OCI-LY7 (cell line): ENCODE data around the gene ASCC1. TPM values are rescaled to one million over a fixed set of nuclear protein-coding genes. Genes with fewer than 3 reads are reported as not detected.

Experiments
- BruUV-seq: library from RNA; stranded (reverse); fragments of 400-500 nt; replicated peaks from 2 replicates; lab custom pipeline; 2021; lab: Mats Ljungman, UMichigan
- CTCF ChIA-PET: fragments of 300-600 bp; sonication (Branson Sonifier 250); formaldehyde crosslinking; loops from one replicate; lab custom pipeline; 2022; ENCODE audit warnings: antibody characterized with exemption; ENCODE audit not compliant: unreplicated experiment; lab: Charles Lee
- POLR2A ChIA-PET: fragments of 300-600 bp; sonication (Branson Sonifier 250); formaldehyde crosslinking; loops from one replicate; lab custom pipeline; 2022; ENCODE audit warnings: antibody characterized with exemption; lab: Charles Lee
- DNase-seq: peaks from one replicate; pipeline ENCODE4 v3.0.0-alpha.2; 2015; ENCODE audit warnings: low spot score
- H2AFZ ChIP-seq: fragments of 200-600 bp; sonication (generic), shearing (Covaris generic); 2 replicates; pipeline ENCODE4 v1.6.1; 2014; ENCODE audit warnings: mild to moderate bottlenecking, antibody characterized with exemption, low read length, moderate library complexity
- H3K27ac ChIP-seq: fragments of 200-600 bp; sonication (generic); 2 replicates; pipeline ENCODE4 v1.5.1; 2014; ENCODE audit warnings: mixed run types, low read depth, mild to moderate bottlenecking, moderate library complexity, low read length, inconsistent platforms; ENCODE audit not compliant: poor library complexity, severe bottlenecking
- H3K36me3 ChIP-seq: fragments of 200-600 bp; sonication (generic); 2 replicates; pipeline ENCODE4 v1.6.1; 2014; ENCODE audit warnings: mild to moderate bottlenecking, antibody characterized with exemption, low read length, moderate library complexity, mixed read lengths; ENCODE audit not compliant: insufficient read depth
- H3K4me1 ChIP-seq: fragments of 200-600 bp; sonication (generic); 2 replicates; pipeline ENCODE4 v1.5.1; 2014; ENCODE audit warnings: mild to moderate bottlenecking, low read length; ENCODE audit not compliant: insufficient read depth, poor library complexity, severe bottlenecking
- H3K4me2 ChIP-seq: fragments of 200-600 bp; sonication (generic); 2 replicates; pipeline ENCODE4 v1.6.1; 2014; ENCODE audit warnings: mild to moderate bottlenecking, low read length
- H3K4me3 ChIP-seq: fragments of 200-600 bp; sonication (generic); 2 replicates; pipeline ENCODE4 v1.5.1; 2014; ENCODE audit warnings: mild to moderate bottlenecking, low read depth, low read length; ENCODE audit not compliant: poor library complexity, severe bottlenecking
- H3K79me2 ChIP-seq: fragments of 200-600 bp; sonication (generic); 2 replicates; pipeline ENCODE4 v1.6.1; 2016; ENCODE audit warnings: low read depth, mild to moderate bottlenecking, low read length, moderate library complexity, mixed read lengths; ENCODE audit not compliant: insufficient read depth
- H3K9me2 ChIP-seq: fragments of 200-600 bp; sonication (generic); 2 replicates; pipeline ENCODE4 v1.6.1; 2016; ENCODE audit warnings: mild to moderate bottlenecking, low read length, mixed read lengths; ENCODE audit not compliant: insufficient read depth
- H3K9me3 ChIP-seq: fragments of 200-600 bp; sonication (generic); 2 replicates; pipeline ENCODE4 v1.6.1; 2014; ENCODE audit warnings: mild to moderate bottlenecking, mixed run types, low read length, mixed read lengths
- H4K20me1 ChIP-seq: fragments of 200-600 bp; sonication (generic); 2 replicates; pipeline ENCODE4 v1.6.1; 2014; ENCODE audit warnings: mild to moderate bottlenecking, antibody characterized with exemption, low read length, moderate library complexity, mixed read lengths; ENCODE audit not compliant: insufficient read depth
- EZH2phosphoT487 ChIP-seq: fragments of 200-600 bp; sonication (generic); IDR thresholded peaks from 2 replicates; pipeline ENCODE4 v1.6.1; 2018; ENCODE audit warnings: low read depth, borderline replicate concordance, mild to moderate bottlenecking, mixed run types, antibody characterized with exemption, low read length, moderate library complexity, mixed read lengths
- intact Hi-C: fragments of 100-400 bp; cut with micrococcal nuclease; formaldehyde crosslinking; loops from one replicate; pipeline ENCODE4 v1.10.0; 2022; ENCODE audit not compliant: unreplicated experiment
- total RNA-seq, 2 experiments: library from RNA; depleted of rRNA in 1 of 2; stranded (reverse); fragments of >200 nt in 1 of 2; shearing (Covaris generic) in 1 of 2; gene quantifications; 2 replicates each; pipeline ENCODE4 v1.2.3, GENCODE V29; 2014 to 2022
- TF ChIP-seq, protein P1 (sequence below): fragments of 200-600 bp; sonication (generic); conservative IDR thresholded peaks from 2 replicates; pipeline ENCODE4 v1.5.1; 2014; ENCODE audit warnings: mild to moderate bottlenecking, antibody characterized with exemption, low read length, moderate library complexity, mixed read lengths

ASCC1 gene
- total RNA-seq, 2 experiments from 2014 or later = 27.1 to 59.9 TPM

DNA sequence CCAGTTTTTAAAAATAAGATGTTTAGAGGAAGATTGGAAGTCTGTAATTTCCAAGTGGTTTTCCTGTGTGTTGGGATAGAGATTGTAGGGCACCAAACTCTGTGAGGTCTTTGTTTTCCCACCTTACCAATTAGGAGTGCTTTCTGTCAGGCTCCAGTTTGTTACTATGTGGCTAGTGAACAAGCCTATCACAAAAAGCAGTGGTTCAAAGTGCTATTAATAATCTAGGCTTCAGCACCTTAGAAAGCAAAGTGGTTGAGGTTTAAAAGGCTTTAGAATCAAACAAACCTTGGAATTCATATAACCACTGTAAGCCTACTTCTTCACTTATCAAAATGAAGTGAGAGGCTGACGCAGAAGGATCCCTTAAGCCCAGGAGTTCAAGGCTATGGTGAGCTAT, 11.4 kb downstream of the ASCC1 start:
- Histone ChIP-seq H3K9me2 (no peaks in the 10 kb centered on the region), H3K79me2 (no peaks in the 10 kb centered on the region), H3K4me2 (no peak overlapping the region), H3K36me3 (peaks cover 71% of the 10 kb centered on the region), H3K4me3 (no peak overlapping the region), H4K20me1 (no peaks in the 10 kb centered on the region), H3K9me3 (no peaks in the 10 kb centered on the region), H3K4me1 (peaks cover 14% of the 10 kb centered on the region), H2AFZ (no peak overlapping the region), H3K27ac (no peak overlapping the region)
- BruUV-seq = no TSS peak
- CTCF ChIA-PET = no interaction called here
- no peak for DNase-seq
- POLR2A ChIA-PET = no interaction called here
- intact Hi-C loops = no loop called here
- no peak for TF ChIP-seq EZH2phosphoT487
- TF ChIP-seq, protein P1, sequence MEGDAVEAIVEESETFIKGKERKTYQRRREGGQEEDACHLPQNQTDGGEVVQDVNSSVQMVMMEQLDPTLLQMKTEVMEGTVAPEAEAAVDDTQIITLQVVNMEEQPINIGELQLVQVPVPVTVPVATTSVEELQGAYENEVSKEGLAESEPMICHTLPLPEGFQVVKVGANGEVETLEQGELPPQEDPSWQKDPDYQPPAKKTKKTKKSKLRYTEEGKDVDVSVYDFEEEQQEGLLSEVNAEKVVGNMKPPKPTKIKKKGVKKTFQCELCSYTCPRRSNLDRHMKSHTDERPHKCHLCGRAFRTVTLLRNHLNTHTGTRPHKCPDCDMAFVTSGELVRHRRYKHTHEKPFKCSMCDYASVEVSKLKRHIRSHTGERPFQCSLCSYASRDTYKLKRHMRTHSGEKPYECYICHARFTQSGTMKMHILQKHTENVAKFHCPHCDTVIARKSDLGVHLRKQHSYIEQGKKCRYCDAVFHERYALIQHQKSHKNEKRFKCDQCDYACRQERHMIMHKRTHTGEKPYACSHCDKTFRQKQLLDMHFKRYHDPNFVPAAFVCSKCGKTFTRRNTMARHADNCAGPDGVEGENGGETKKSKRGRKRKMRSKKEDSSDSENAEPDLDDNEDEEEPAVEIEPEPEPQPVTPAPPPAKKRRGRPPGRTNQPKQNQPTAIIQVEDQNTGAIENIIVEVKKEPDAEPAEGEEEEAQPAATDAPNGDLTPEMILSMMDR = no peak

DNA sequence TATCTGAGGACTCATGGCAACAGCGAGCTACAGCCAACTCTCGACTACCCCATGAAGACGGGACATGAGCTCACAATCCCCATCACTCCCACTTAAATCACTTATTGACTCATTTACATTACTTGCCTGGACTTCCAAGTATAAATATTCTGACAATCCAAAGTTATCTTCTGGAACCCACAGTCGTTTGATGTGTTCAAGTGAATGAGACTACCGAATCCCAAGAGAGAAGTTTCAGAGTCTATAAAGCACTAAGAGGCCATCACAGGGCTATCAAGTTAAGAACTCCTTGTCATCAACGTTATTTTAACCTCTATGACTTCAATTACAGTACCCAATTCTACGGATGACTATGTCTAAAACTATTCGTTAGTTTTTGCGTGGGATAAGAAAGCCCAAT, 11.8 kb downstream of the ASCC1 start:
- CTCF ChIA-PET = no interaction called here
- no peak for DNase-seq
- intact Hi-C loops = no loop called here
- no peak overlapping the region for H3K4me3 ChIP-seq
- no peak overlapping the region for H3K4me2 ChIP-seq
- POLR2A ChIA-PET = no interaction called here
- H3K36me3 ChIP-seq = peaks cover 71% of the 10 kb centered on the region
- H3K9me3 ChIP-seq = no peaks in the 10 kb centered on the region
- no peak overlapping the region for H3K27ac ChIP-seq
- no peaks in the 10 kb centered on the region for H3K79me2 ChIP-seq
- no peaks in the 10 kb centered on the region for H4K20me1 ChIP-seq
- TF ChIP-seq, protein P1 = no peak
- no peak for TF ChIP-seq EZH2phosphoT487
- no TSS peak for BruUV-seq
- peaks cover 13% of the 10 kb centered on the region for H3K4me1 ChIP-seq
- no peaks in the 10 kb centered on the region for H3K9me2 ChIP-seq
- no peak overlapping the region for H2AFZ ChIP-seq

DNA sequence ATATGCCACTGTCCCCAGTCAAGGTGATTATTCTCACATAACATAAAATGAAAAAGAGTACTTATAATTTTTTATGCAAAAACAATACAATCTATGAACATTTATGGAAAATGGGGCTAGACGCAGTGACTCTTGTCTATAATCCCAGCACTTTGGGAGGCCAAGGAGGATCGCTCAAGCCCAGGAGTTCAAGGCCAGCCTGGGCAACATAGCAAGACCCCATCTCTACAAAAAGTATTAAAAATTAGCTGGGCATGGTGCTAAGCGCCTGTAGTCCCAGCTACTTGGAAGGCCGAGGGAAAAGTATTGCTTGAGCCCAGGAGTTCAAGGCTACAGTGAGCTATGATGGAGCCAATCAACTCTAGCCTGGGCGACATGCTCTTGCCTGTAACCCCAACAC, 14.8 kb downstream of the ASCC1 start:
- Histone ChIP-seq H3K4me3 (no peak overlapping the region), H3K79me2 (no peaks in the 10 kb centered on the region), H4K20me1 (no peaks in the 10 kb centered on the region), H3K4me2 (no peak overlapping the region), H3K27ac (no peak overlapping the region), H2AFZ (no peak overlapping the region), H3K9me3 (no peaks in the 10 kb centered on the region), H3K4me1 (no peaks in the 10 kb centered on the region), H3K36me3 (peaks cover 60% of the 10 kb centered on the region), H3K9me2 (no peaks in the 10 kb centered on the region)
- ChIA-PET POLR2A (no interaction called here), CTCF (no interaction called here)
- no peak for DNase-seq
- BruUV-seq = no TSS peak
- TF ChIP-seq, protein P1 = no peak
- no peak for TF ChIP-seq EZH2phosphoT487
- intact Hi-C loops = no loop called here
